MCF 10A (cell line): ENCODE data around the gene SHE. TPM values are rescaled to one million over a fixed set of nuclear protein-coding genes. Genes with fewer than 3 reads are reported as not detected.

Source experiments
- BruUV-seq: library from RNA; stranded (reverse); fragments of 400-500 nt; replicated peaks from 2 replicates; lab custom pipeline; 2021; lab: Mats Ljungman, UMichigan
- CTCF ChIA-PET: fragments of 300-600 bp; sonication (Branson Sonifier 250); formaldehyde crosslinking; extraction: SDS; loops from one replicate; lab custom pipeline; 2021; ENCODE audit warnings: antibody characterized with exemption, inconsistent platforms; lab: Yijun Ruan, JAX
- POLR2A ChIA-PET: fragments of 300-600, 350-650 bp; sonication (Branson Sonifier 250); formaldehyde crosslinking; extraction: SDS; loops from one replicate; lab custom pipeline; 2020; ENCODE audit warnings: antibody characterized with exemption, inconsistent platforms; lab: Yijun Ruan, JAX
- DNase-seq: peaks from one replicate; pipeline ENCODE4 v3.0.0-alpha.2; 2018; ENCODE audit not compliant: unreplicated experiment
- H3K27ac Mint-ChIP-seq: one replicate; pipeline ENCODE4 v1.8.0; 2022; ENCODE audit warnings: mild to moderate bottlenecking, low read depth, mixed read lengths; ENCODE audit not compliant: unreplicated experiment
- H3K27me3 Mint-ChIP-seq: one replicate; pipeline ENCODE4 v1.8.0; 2022; ENCODE audit warnings: mixed read lengths; ENCODE audit not compliant: insufficient read depth, unreplicated experiment
- H3K36me3 Mint-ChIP-seq: one replicate; pipeline ENCODE4 v1.8.0; 2022; ENCODE audit warnings: mild to moderate bottlenecking, moderate library complexity, mixed read lengths; ENCODE audit not compliant: insufficient read depth, unreplicated experiment
- H3K4me1 Mint-ChIP-seq: one replicate; pipeline ENCODE4 v1.8.0; 2022; ENCODE audit warnings: mixed read lengths; ENCODE audit not compliant: insufficient read depth, unreplicated experiment
- H3K4me3 Mint-ChIP-seq: one replicate; pipeline ENCODE4 v1.8.0; 2022; ENCODE audit warnings: mild to moderate bottlenecking, moderate library complexity, mixed read lengths; ENCODE audit not compliant: unreplicated experiment
- H3K9me3 Mint-ChIP-seq: one replicate; pipeline ENCODE4 v1.8.0; 2022; ENCODE audit warnings: mixed read lengths; ENCODE audit not compliant: unreplicated experiment
- CTCF ChIP-seq: fragments of 200-600 bp; IDR thresholded peaks from one replicate; pipeline ENCODE4 v1.8.0; 2022; ENCODE audit warnings: antibody characterized with exemption, mild to moderate bottlenecking; ENCODE audit not compliant: unreplicated experiment
- intact Hi-C: fragments of 100-400 bp; cut with micrococcal nuclease; formaldehyde crosslinking; loops from 2 replicates; pipeline ENCODE4 v1.14.1; 2022
- total RNA-seq: library from RNA; stranded (reverse); gene quantifications from 2 replicates; pipeline ENCODE4 v1.2.3, GENCODE V29; 2022

Gene SHE
- total RNA-seq, 1 experiment from 2014 or later = not detected

- DNase-seq = peak; percentile 79
- intact Hi-C loops = no loop called here
- Mint-ChIP-seq H3K4me1 (peaks cover 19% of the 10 kb centered on the region), H3K36me3 (no peaks in the 10 kb centered on the region), H3K9me3 (no peaks in the 10 kb centered on the region), H3K4me3 (no peak overlapping the region), H3K27ac (no peak overlapping the region), H3K27me3 (no peaks in the 10 kb centered on the region)
- ChIA-PET CTCF (interaction anchor here (0.6 to 7.2 kb wide), 12 partner anchors 13 to 407 kb away, joined by 3 to 128 read pairs (median 3); no protein-coding TSS in a partner anchor), POLR2A (interaction anchor here (0.6 to 2.5 kb wide), 12 partner anchors 9 to 607 kb away, joined by 3 to 9 read pairs (median 3); no protein-coding TSS in a partner anchor)
- TF ChIP-seq CTCF = no peak
- no TSS peak for BruUV-seq
Observed at GRCh38 chr1:154483941-154484803, 18.0 kb downstream of the SHE start.

GRCh38 chr1:154481053-154481452 is 21.2 kb downstream of the SHE start:
- no peak for DNase-seq
- H3K9me3 Mint-ChIP-seq = no peaks in the 10 kb centered on the region
- peaks cover 6% of the 10 kb centered on the region for H3K36me3 Mint-ChIP-seq
- no peaks in the 10 kb centered on the region for H3K27me3 Mint-ChIP-seq
- no peak for TF ChIP-seq CTCF
- H3K27ac Mint-ChIP-seq = no peak overlapping the region
- H3K4me1 Mint-ChIP-seq = peaks cover 21% of the 10 kb centered on the region
- no TSS peak for BruUV-seq
- intact Hi-C loops = loop anchor here (2.0 kb wide), 1 partner anchor 188 kb away; no protein-coding TSS in a partner anchor
- ChIA-PET POLR2A (interaction anchor here (1.1 to 3.2 kb wide), 8 partner anchors 9 to 584 kb away, joined by 3 to 22 read pairs (median 3); partner anchors contain the start of genes ADAM15 and PMVK), CTCF (interaction anchor here (0.6 to 7.2 kb wide), 44 partner anchors 8 to 1381 kb away, joined by 3 to 128 read pairs (median 4); partner anchors contain the start of genes CKS1B and PBXIP1)
- no peak overlapping the region for H3K4me3 Mint-ChIP-seq

- Mint-ChIP-seq H3K4me3 (no peak overlapping the region), H3K36me3 (peaks cover 6% of the 10 kb centered on the region), H3K4me1 (peaks cover 23% of the 10 kb centered on the region), H3K27me3 (no peaks in the 10 kb centered on the region), H3K9me3 (no peaks in the 10 kb centered on the region), H3K27ac (no peak overlapping the region)
- ChIA-PET POLR2A (interaction anchor here (0.6 to 3.2 kb wide), 20 partner anchors 47 to 605 kb away, joined by 3 to 22 read pairs (median 3); partner anchors contain the start of genes FLAD1, PMVK and UBE2Q1), CTCF (interaction anchor here (0.6 to 7.2 kb wide), 54 partner anchors 8 to 1693 kb away, joined by 3 to 128 read pairs (median 4); partner anchors contain the start of genes ATP8B2 and HAX1)
- peak; percentile 98 for TF ChIP-seq CTCF
- intact Hi-C loops = loop anchor here (1.0 to 5.0 kb wide), 6 partner anchors 66 to 604 kb away; partner anchors contain the start of gene PMVK
- no TSS peak for BruUV-seq
- peak; percentile 92 for DNase-seq
Observed at GRCh38 chr1:154479764-154480421, 22.3 kb downstream of the SHE start.
